Endodermal cell (in vitro differentiated cells): ENCODE measurements around the gene FAM151A. TPM values are rescaled to one million over a fixed set of nuclear protein-coding genes. Genes with fewer than 3 reads are reported as not detected.

Source experiments
- DNase-seq: peaks from one replicate; pipeline ENCODE4 v3.0.0-alpha.2; 2017
- H3K27ac ChIP-seq: 2 replicates; pipeline ENCODE4 v1.5.1; 2013; ENCODE audit warnings: mild to moderate bottlenecking, low read depth, low read length, moderate library complexity
- H3K27me3 ChIP-seq: 2 replicates; pipeline ENCODE4 v1.6.1; 2013; ENCODE audit warnings: mild to moderate bottlenecking, low read length, moderate library complexity; ENCODE audit not compliant: insufficient read depth, control insufficient read depth, poor library complexity, severe bottlenecking
- H3K36me3 ChIP-seq: 2 replicates; pipeline ENCODE4 v1.7.0; 2013; ENCODE audit warnings: mild to moderate bottlenecking, low read length, moderate library complexity; ENCODE audit not compliant: control insufficient read depth, insufficient read depth
- H3K4me1 ChIP-seq: one replicate; pipeline ENCODE4 v1.7.0; 2013; ENCODE audit warnings: low read length; ENCODE audit not compliant: control insufficient read depth, insufficient read depth
- H3K4me3 ChIP-seq: 2 replicates; pipeline ENCODE4 v1.5.1; 2013; ENCODE audit warnings: mild to moderate bottlenecking, low read length, moderate library complexity
- H3K9ac ChIP-seq: 2 replicates; pipeline ENCODE4 v1.6.1; 2013; ENCODE audit warnings: mild to moderate bottlenecking, low read length, moderate library complexity; ENCODE audit not compliant: poor library complexity, severe bottlenecking; ENCODE audit errors: extremely low read depth
- H3K9me3 ChIP-seq: 2 replicates; pipeline ENCODE4 v1.6.1; 2013; ENCODE audit warnings: mild to moderate bottlenecking, low read length, moderate library complexity; ENCODE audit not compliant: control insufficient read depth
- H3K27ac Mint-ChIP-seq: 2 replicates; pipeline ENCODE4 v1.8.0; 2020; ENCODE audit warnings: mixed read lengths
- H3K27me3 Mint-ChIP-seq: 2 replicates; pipeline ENCODE4 v1.8.0; 2021; ENCODE audit warnings: mild to moderate bottlenecking, mixed read lengths; ENCODE audit not compliant: insufficient read depth
- H3K36me3 Mint-ChIP-seq: 2 replicates; pipeline ENCODE4 v1.8.0; 2020; ENCODE audit warnings: low read depth, mixed read lengths
- H3K4me1 Mint-ChIP-seq: 2 replicates; pipeline ENCODE4 v1.8.0; 2020; ENCODE audit warnings: mixed read lengths
- H3K4me3 Mint-ChIP-seq: 2 replicates; pipeline ENCODE4 v1.8.0; 2020; ENCODE audit warnings: mild to moderate bottlenecking, moderate library complexity, mixed read lengths
- H3K9me3 Mint-ChIP-seq: 2 replicates; pipeline ENCODE4 v1.8.0; 2020; ENCODE audit warnings: mild to moderate bottlenecking, mixed read lengths
- CTCF ChIP-seq: fragments of 200-600 bp; sonication (generic); conservative IDR thresholded peaks from 2 replicates; pipeline ENCODE4 v1.5.0; 2021; ENCODE audit warnings: antibody characterized with exemption, mild to moderate bottlenecking
- WGBS, 2 experiments: methylation state at CpG; one replicate each; pipeline versions ENCODE4 v1.1.5 to v1.1.7; 2013; ENCODE audit warnings: missing lambda C conversion rate in 2 of 2, mixed read lengths in 1 of 2; ENCODE audit not compliant: insufficient coverage in 1 of 2, insufficient read length in 1 of 2; 5-methylcytosine and 5-hydroxymethylcytosine counted together
- total RNA-seq, 2 donors: library from RNA; stranded (reverse); fragmentation: NEBNext Ultra II Directional in 1 of 2; extraction: Animal tissue kit (Norgen Biotek cat#: 25700) in 1 of 2; gene quantifications; 2 replicates in 1 of 2; 3 replicates in 1 of 2; pipeline ENCODE4 v1.2.1, GENCODE V29; 2021

The FAM151A gene
- total RNA-seq, 2 donors from 2014 or later = not detected

DNA sequence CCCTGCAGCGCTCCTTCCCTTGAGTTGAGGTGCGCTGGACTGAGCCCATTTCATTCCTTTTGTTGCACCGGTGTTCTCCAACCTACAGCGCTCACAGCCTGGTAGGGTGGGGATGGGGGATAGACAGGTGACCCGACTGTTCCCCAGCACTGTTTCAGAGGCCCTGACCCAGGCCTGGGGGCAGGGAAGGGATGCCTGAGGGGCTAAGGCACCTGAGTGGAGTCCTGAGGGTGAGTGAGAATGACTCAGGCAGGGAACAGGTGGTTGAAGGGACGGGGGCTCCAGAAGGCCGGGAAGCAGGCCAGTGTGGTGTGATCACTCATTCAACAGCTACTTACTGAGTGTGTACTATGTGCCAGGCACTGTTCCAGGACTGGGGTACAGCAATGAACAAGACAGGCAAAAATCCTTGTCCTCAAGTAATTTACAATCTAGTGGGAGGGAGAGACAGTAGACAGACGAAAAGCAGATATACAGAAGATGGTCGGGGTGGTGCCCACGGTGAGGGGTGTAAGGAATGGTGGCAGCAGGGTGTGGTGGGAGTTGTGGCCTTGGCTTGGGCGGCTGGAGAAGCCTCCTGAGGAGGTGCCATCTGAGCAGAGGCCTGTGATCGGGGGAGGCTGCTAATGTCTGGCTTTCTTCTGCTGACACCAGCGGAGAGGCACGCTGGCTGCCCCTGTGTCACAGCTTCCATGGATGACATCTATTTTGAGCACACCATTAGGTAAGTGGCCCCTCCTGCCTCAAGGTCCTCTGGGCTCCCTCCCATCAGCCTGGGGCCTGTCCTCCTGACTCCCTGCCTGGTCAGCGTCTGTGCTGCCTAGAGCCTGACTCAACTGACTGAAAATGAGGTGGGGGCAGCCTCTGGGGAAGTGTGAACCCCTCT, 37.9 kb downstream of the FAM151A start:
- Mint-ChIP-seq H3K4me1 (peaks cover 5% of the 10 kb centered on the region), H3K27ac (no peak overlapping the region), H3K9me3 (no peaks in the 10 kb centered on the region), H3K4me3 (no peak overlapping the region), H3K27me3 (no peaks in the 10 kb centered on the region), H3K36me3 (peaks cover 2% of the 10 kb centered on the region)
- H3K27ac ChIP-seq = no peak overlapping the region
- H3K36me3 ChIP-seq = no peaks in the 10 kb centered on the region
- no peak overlapping the region for H3K4me3 ChIP-seq
- no peaks in the 10 kb centered on the region for H3K4me1 ChIP-seq
- no peak for TF ChIP-seq CTCF
- 91 to 96% methylated on average over 9 to 15 of the region's 15 CpGs for WGBS, 2 experiments
- no peaks in the 10 kb centered on the region for H3K9me3 ChIP-seq
- H3K27me3 ChIP-seq = no peaks in the 10 kb centered on the region
- no peak overlapping the region for H3K9ac ChIP-seq
- DNase-seq = no peak

DNA sequence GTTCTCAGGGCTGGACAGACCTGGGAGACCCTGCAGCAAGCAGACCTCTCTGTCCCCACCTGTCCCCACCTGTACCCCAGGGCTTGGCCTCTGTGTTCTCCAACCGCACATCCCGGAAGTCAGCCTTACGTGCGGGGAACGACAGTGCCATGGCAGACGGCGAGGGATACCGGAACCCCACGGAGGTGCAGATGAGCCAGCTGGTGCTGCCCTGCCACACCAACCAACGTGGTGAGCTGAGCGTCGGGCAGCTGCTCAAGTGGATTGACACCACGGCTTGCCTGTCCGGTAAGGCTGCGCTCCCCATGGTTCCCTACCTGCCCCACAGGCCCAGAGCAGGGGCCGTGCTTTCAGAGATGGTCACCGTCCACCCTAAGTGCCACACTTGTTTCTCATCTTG, 38.8 kb downstream of the FAM151A start:
- Histone ChIP-seq H3K36me3 (no peaks in the 10 kb centered on the region), H3K9ac (no peak overlapping the region), H3K27me3 (no peaks in the 10 kb centered on the region), H3K27ac (no peak overlapping the region), H3K9me3 (no peaks in the 10 kb centered on the region), H3K4me1 (no peaks in the 10 kb centered on the region), H3K4me3 (no peak overlapping the region)
- 93 to 98% methylated on average over 11 to 17 of the region's 17 CpGs for WGBS, 2 experiments
- no peak for DNase-seq
- Mint-ChIP-seq H3K27ac (no peak overlapping the region), H3K4me1 (no peaks in the 10 kb centered on the region), H3K27me3 (no peaks in the 10 kb centered on the region), H3K36me3 (peaks cover 2% of the 10 kb centered on the region), H3K9me3 (no peaks in the 10 kb centered on the region), H3K4me3 (no peak overlapping the region)
- TF ChIP-seq CTCF = no peak

DNA sequence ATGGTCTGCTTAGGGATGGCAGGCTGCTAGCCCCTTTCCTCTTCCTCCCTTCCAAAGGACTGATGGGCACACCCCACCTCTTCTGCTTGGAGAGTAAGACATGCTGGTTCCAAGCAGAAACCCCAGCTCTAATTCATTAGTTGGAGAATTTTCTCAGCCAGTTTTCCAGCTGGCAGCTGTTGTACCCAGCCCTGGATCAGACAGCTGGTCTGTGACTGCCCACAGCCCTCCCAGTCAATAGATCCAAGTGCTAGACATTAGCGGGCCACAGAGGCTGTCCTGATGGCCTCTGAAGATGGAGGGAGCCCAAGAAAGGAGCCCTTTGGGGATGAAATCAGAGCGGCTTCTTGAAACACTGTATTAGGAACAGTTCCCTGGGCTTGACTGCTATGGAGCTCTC, 39.5 kb downstream of the FAM151A start:
- H3K9ac ChIP-seq = no peak overlapping the region
- H3K36me3 ChIP-seq = no peaks in the 10 kb centered on the region
- no peak overlapping the region for H3K27ac ChIP-seq
- H3K4me1 Mint-ChIP-seq = no peaks in the 10 kb centered on the region
- no peaks in the 10 kb centered on the region for H3K4me1 ChIP-seq
- H3K4me3 ChIP-seq = no peak overlapping the region
- H3K4me3 Mint-ChIP-seq = no peak overlapping the region
- no peak for TF ChIP-seq CTCF
- H3K9me3 ChIP-seq = no peaks in the 10 kb centered on the region
- no peak overlapping the region for H3K27ac Mint-ChIP-seq
- DNase-seq = no peak
- H3K27me3 Mint-ChIP-seq = no peaks in the 10 kb centered on the region
- H3K27me3 ChIP-seq = no peaks in the 10 kb centered on the region
- peaks cover 2% of the 10 kb centered on the region for H3K36me3 Mint-ChIP-seq
- WGBS, 2 experiments = 86 to 94% methylated on average over 2 of the region's 2 CpGs
- H3K9me3 Mint-ChIP-seq = no peaks in the 10 kb centered on the region
